IMR-90 (cell line): ENCODE results near the gene NKAIN2. TPM values are rescaled to one million over a fixed set of nuclear protein-coding genes. Genes with fewer than 3 reads are reported as not detected.

Experiments
- ATAC-seq: fragments of 200-7000 bp; cut with Tn5 transposase; 2 replicates; pipeline ENCODE4 v1.9.1; 2020; ENCODE audit warnings: low read depth, mild to moderate bottlenecking, moderate library complexity
- BruUV-seq: library from RNA; stranded (reverse); fragments of 400-500 nt; replicated peaks from 2 replicates; lab custom pipeline; 2021; lab: Mats Ljungman, UMichigan
- CTCF ChIA-PET: fragments of 300-600 bp; formaldehyde crosslinking; extraction: SDS; loops from one replicate; lab custom pipeline; 2021; ENCODE audit warnings: antibody characterized with exemption; lab: Yijun Ruan, JAX
- POLR2A ChIA-PET: fragments of 300-600 bp; sonication (Branson Sonifier 250); formaldehyde crosslinking; loops from one replicate; lab custom pipeline; 2022; ENCODE audit warnings: antibody characterized with exemption; ENCODE audit not compliant: unreplicated experiment; lab: Charles Lee
- DNase-seq: peaks from one replicate; pipeline ENCODE4 v3.0.0; 2013
- H2AFZ ChIP-seq: replicated peaks from 2 replicates; pipeline ENCODE3; 2013; ENCODE audit warnings: low read length, mild to moderate bottlenecking; ENCODE audit not compliant: poor library complexity
- H2AK5ac ChIP-seq: 2 replicates; pipeline ENCODE4 v1.6.1; 2013; ENCODE audit warnings: low read depth, low read length, inconsistent platforms
- H2AK9ac ChIP-seq: replicated peaks from 2 replicates; pipeline ENCODE3; 2013; ENCODE audit warnings: mild to moderate bottlenecking, low read depth, low read length, moderate library complexity; ENCODE audit not compliant: poor library complexity
- H2BK120ac ChIP-seq: 2 replicates; pipeline ENCODE4 v1.6.1; 2013; ENCODE audit warnings: low read depth, low read length, inconsistent platforms
- H2BK15ac ChIP-seq: 3 replicates; pipeline ENCODE4 v1.6.1; 2013; ENCODE audit warnings: low read depth, low read length, inconsistent platforms
- H2BK20ac ChIP-seq: 2 replicates; pipeline ENCODE4 v1.6.1; 2013; ENCODE audit warnings: low read depth, mild to moderate bottlenecking, inconsistent platforms, low read length, moderate library complexity
- H2BK5ac ChIP-seq: 2 replicates; pipeline ENCODE4 v1.6.1; 2013; ENCODE audit warnings: mild to moderate bottlenecking, low read depth, low read length, inconsistent platforms; ENCODE audit not compliant: poor library complexity, severe bottlenecking
- H3K14ac ChIP-seq: replicated peaks from 2 replicates; pipeline ENCODE4 v1.6.1; 2013; ENCODE audit warnings: low read depth, low read length, inconsistent platforms
- H3K18ac ChIP-seq: 2 replicates; pipeline ENCODE4 v1.6.1; 2013; ENCODE audit warnings: low read depth, low read length, control low read depth
- H3K23ac ChIP-seq: 2 replicates; pipeline ENCODE4 v1.6.1; 2013; ENCODE audit warnings: low read depth, low read length, inconsistent platforms
- H3K27ac ChIP-seq: 2 replicates; pipeline ENCODE4 v1.5.1; 2013; ENCODE audit warnings: mild to moderate bottlenecking, control low read depth, low read length; ENCODE audit not compliant: insufficient read depth
- H3K27me3 ChIP-seq: 2 replicates; pipeline ENCODE4 v1.6.1; 2013; ENCODE audit warnings: low read length; ENCODE audit not compliant: control insufficient read depth, insufficient read depth
- H3K36me3 ChIP-seq: 2 replicates; pipeline ENCODE4 v1.6.1; 2013; ENCODE audit warnings: low read length, mixed read lengths; ENCODE audit not compliant: control insufficient read depth, insufficient read depth
- H3K4ac ChIP-seq: 2 replicates; pipeline ENCODE4 v1.6.1; 2013; ENCODE audit warnings: low read depth, low read length, inconsistent platforms
- H3K4me1 ChIP-seq: 2 replicates; pipeline ENCODE4 v1.6.1; 2013; ENCODE audit warnings: low read length, mixed read lengths; ENCODE audit not compliant: control insufficient read depth, insufficient read depth
- H3K4me2 ChIP-seq: 2 replicates; pipeline ENCODE4 v1.6.1; 2013; ENCODE audit warnings: low read depth, mild to moderate bottlenecking, control low read depth, low read length, moderate library complexity
- H3K4me3 ChIP-seq: 2 replicates; pipeline ENCODE4 v1.5.1; 2013; ENCODE audit warnings: low read depth, mild to moderate bottlenecking, control low read depth, low read length, moderate library complexity; ENCODE audit not compliant: insufficient read depth
- H3K56ac ChIP-seq: 2 replicates; pipeline ENCODE4 v1.6.1; 2013; ENCODE audit warnings: low read length, inconsistent platforms; ENCODE audit not compliant: insufficient read depth; ENCODE audit errors: extremely low read depth
- H3K79me1 ChIP-seq, 2 experiments: 2 replicates each; pipeline ENCODE4 v1.6.1; 2013; ENCODE audit warnings: low read length in 2 of 2, inconsistent platforms in 1 of 2, low read depth in 1 of 2
- H3K9ac ChIP-seq: 2 replicates; pipeline ENCODE4 v1.6.1; 2013; ENCODE audit warnings: low read depth, low read length, control low read depth
- H3K9me1 ChIP-seq: 2 replicates; pipeline ENCODE4 v1.6.1; 2013; ENCODE audit warnings: low read length, inconsistent platforms; ENCODE audit not compliant: insufficient read depth
- H3K9me3 ChIP-seq: 2 replicates; pipeline ENCODE4 v1.6.1; 2013; ENCODE audit warnings: low read length; ENCODE audit not compliant: control insufficient read depth, insufficient read depth
- H4K20me1 ChIP-seq: 2 replicates; pipeline ENCODE4 v1.6.1; 2013; ENCODE audit warnings: low read length, inconsistent platforms; ENCODE audit not compliant: insufficient read depth
- H4K5ac ChIP-seq: 2 replicates; pipeline ENCODE4 v1.6.1; 2013; ENCODE audit warnings: mild to moderate bottlenecking, low read depth, low read length, control low read depth
- H4K8ac ChIP-seq, 2 experiments: 2 replicates each; pipeline ENCODE4 v1.6.1; 2013; ENCODE audit warnings: low read depth in 2 of 2, low read length in 2 of 2, control low read depth in 1 of 2, inconsistent platforms in 1 of 2
- H4K91ac ChIP-seq: 2 replicates; pipeline ENCODE4 v1.6.1; 2013; ENCODE audit warnings: low read depth, low read length, inconsistent platforms; ENCODE audit not compliant: insufficient read depth
- BHLHE40 ChIP-seq: fragments of 150-350 bp; IDR thresholded peaks from 2 replicates; pipeline ENCODE4 v1.6.1; 2016; ENCODE audit warnings: mild to moderate bottlenecking, low read depth, low read length
- CEBPB ChIP-seq: IDR thresholded peaks from 2 replicates; pipeline ENCODE4 v1.6.1; 2012; ENCODE audit warnings: low read depth, low read length, improper control_type of control experiment
- ELK1 ChIP-seq: fragments of 150-350 bp; IDR thresholded peaks from 2 replicates; pipeline ENCODE4 v1.6.1; 2016; ENCODE audit warnings: low read depth, mild to moderate bottlenecking, low read length, moderate library complexity, borderline replicate concordance
- FOS ChIP-seq: fragments of 150-350 bp; IDR thresholded peaks from 2 replicates; pipeline ENCODE4 v1.6.1; 2016; ENCODE audit warnings: low read depth, low read length
- MXI1 ChIP-seq: IDR thresholded peaks from 2 replicates; pipeline ENCODE4 v1.6.1; 2012; ENCODE audit warnings: low read depth, mild to moderate bottlenecking, low read length, moderate library complexity, borderline replicate concordance
- NFE2L2 ChIP-seq: fragments of 150-350 bp; IDR thresholded peaks from 2 replicates; pipeline ENCODE4 v1.6.1; 2016; ENCODE audit warnings: low read depth, mild to moderate bottlenecking, low read length
- POLR2A ChIP-seq: IDR thresholded peaks from 2 replicates; pipeline ENCODE4 v1.6.1; 2012; ENCODE audit warnings: mild to moderate bottlenecking, low read depth, low read length
- RCOR1 ChIP-seq: IDR thresholded peaks from 2 replicates; pipeline ENCODE4 v1.6.1; 2012; ENCODE audit warnings: mild to moderate bottlenecking, low read length, improper control_type of control experiment; ENCODE audit not compliant: insufficient replicate concordance
- SMC3 ChIP-seq: fragments of 150-350 bp; IDR thresholded peaks from 2 replicates; pipeline ENCODE4 v1.6.1; 2016; ENCODE audit warnings: low read depth, mild to moderate bottlenecking, antibody characterized with exemption, low read length, moderate library complexity
- USF2 ChIP-seq: fragments of 150-350 bp; IDR thresholded peaks from 2 replicates; pipeline ENCODE4 v1.6.1; 2017; ENCODE audit warnings: mild to moderate bottlenecking, antibody characterized with exemption, low read length, low read depth
- WGBS, 2 experiments: methylation state at CpG; one replicate each; pipeline versions ENCODE4 v1.1.5 to v1.1.7; 2013; ENCODE audit warnings: missing lambda C conversion rate in 2 of 2; ENCODE audit not compliant: insufficient read length in 1 of 2; ENCODE audit errors: extremely low coverage in 2 of 2; 5-methylcytosine and 5-hydroxymethylcytosine counted together
- dilution Hi-C: fragments of 300-500 bp; cut with HindIII; formaldehyde crosslinking; loops from one replicate; pipeline ENCODE4 v1.14.3; 2018; ENCODE audit warnings: low sequenced_read_pairs; ENCODE audit not compliant: unreplicated experiment
- in situ Hi-C: fragments of 300-500 bp; cut with MboI; formaldehyde crosslinking; loops from 3 replicates; pipeline ENCODE4 v1.14.3; 2019; ENCODE audit warnings: low sequenced_read_pairs, inconsistent platforms, mixed read lengths
- intact Hi-C: fragments of 100-400 bp; cut with micrococcal nuclease; formaldehyde crosslinking; loops from 2 replicates; pipeline ENCODE4 v1.10.0; 2022
- polyA plus RNA-seq, 3 experiments: library from polyadenylated mRNA; depleted of rRNA; stranded (reverse); fragments of >200 nt; gene quantifications; 2 replicates each; pipeline ENCODE4 v1.2.3, GENCODE V29; 2012; ENCODE audit warnings: low replicate concordance in 1 of 3
- total RNA-seq: library from RNA; depleted of rRNA; stranded (reverse); fragments of >200 nt; gene quantifications from 2 replicates; pipeline ENCODE4 v1.2.3, GENCODE V29; 2012

NKAIN2 gene
- total and polyA plus RNA-seq, 2 of the 4 experiments (the other 2 are of a cell fraction), result not detected

GRCh38 chr6:124163676-124164075 is 360.0 kb downstream of the NKAIN2 start:
- H2AK5ac ChIP-seq, result no peak overlapping the region
- no peak overlapping the region for H2BK5ac ChIP-seq
- H4K20me1 ChIP-seq, result no peaks in the 10 kb centered on the region
- no peak overlapping the region for H3K4me3 ChIP-seq
- no peak overlapping the region for H3K14ac ChIP-seq
- H2BK20ac ChIP-seq, result no peak overlapping the region
- H3K27me3 ChIP-seq, result no peaks in the 10 kb centered on the region
- ChIA-PET POLR2A (no interaction called here), CTCF (no interaction called here)
- BruUV-seq, result no TSS peak
- H3K4ac ChIP-seq, result no peak overlapping the region
- dilution Hi-C loops (no loop called here), in situ Hi-C loops (no loop called here), intact Hi-C loops (no loop called here)
- H2BK120ac ChIP-seq, result no peak overlapping the region
- TF ChIP-seq SMC3, result no peak
- no peak for TF ChIP-seq POLR2A
- no peak for TF ChIP-seq BHLHE40
- no peak for TF ChIP-seq CEBPB
- no peak for TF ChIP-seq RCOR1
- TF ChIP-seq NFE2L2, result no peak
- TF ChIP-seq FOS, result no peak
- no peak for TF ChIP-seq USF2
- no peak for TF ChIP-seq ELK1
- no peak for TF ChIP-seq MXI1
- no peak overlapping the region for H2AFZ ChIP-seq
- no peak overlapping the region for H4K91ac ChIP-seq
- H3K4me1 ChIP-seq, result no peaks in the 10 kb centered on the region
- no peak overlapping the region for H2BK15ac ChIP-seq
- H3K9ac ChIP-seq, result no peak overlapping the region
- no peak overlapping the region for H3K18ac ChIP-seq
- H3K27ac ChIP-seq, result no peak overlapping the region
- no peaks in the 10 kb centered on the region for H3K36me3 ChIP-seq
- no peaks in the 10 kb centered on the region for H3K79me1 ChIP-seq
- no CpG with 5 or more reads among the region's 3 CpGs for WGBS, 2 experiments
- H2AK9ac ChIP-seq, result no peak overlapping the region
- H3K9me1 ChIP-seq, result no peaks in the 10 kb centered on the region
- no peak overlapping the region for H3K23ac ChIP-seq
- ATAC-seq, result no peak
- H3K56ac ChIP-seq, result no peak overlapping the region
- DNase-seq, result no peak
- H3K9me3 ChIP-seq, result no peaks in the 10 kb centered on the region
- H3K4me2 ChIP-seq, result no peak overlapping the region
- no peak overlapping the region for H4K8ac ChIP-seq
- H4K5ac ChIP-seq, result no peak overlapping the region
